HepG2 (cell line): ENCODE measurements around the gene CAPN7. TPM values are rescaled to one million over a fixed set of nuclear protein-coding genes. Genes with fewer than 3 reads are reported as not detected.

Experiments
- ARNTL ChIP-seq: sonication (generic); formaldehyde crosslinking; IDR thresholded peaks from 2 replicates; pipeline ENCODE4 v1.4.0; 2020; ENCODE audit warnings: mild to moderate bottlenecking, missing genetic modification reagents
- BRD4 ChIP-seq: sonication (generic); formaldehyde crosslinking; IDR thresholded peaks from 2 replicates; pipeline ENCODE4 v1.4.0; 2020; ENCODE audit warnings: missing genetic modification reagents
- CCDC6 ChIP-seq: sonication (generic); formaldehyde crosslinking; IDR thresholded peaks from 2 replicates; pipeline ENCODE4 v1.8.1; 2022; ENCODE audit warnings: mild to moderate bottlenecking, missing genetic modification reagents, moderate library complexity
- FOXM1 ChIP-seq: sonication (generic); formaldehyde crosslinking; IDR thresholded peaks from 2 replicates; pipeline ENCODE4 v1.5.0; 2020; ENCODE audit warnings: missing genetic modification reagents
- MTERF4 ChIP-seq: sonication (generic); formaldehyde crosslinking; IDR thresholded peaks from 2 replicates; pipeline ENCODE4 v1.8.0; 2023; ENCODE audit warnings: mild to moderate bottlenecking, missing genetic modification reagents
- NFKB2 ChIP-seq: sonication (generic); formaldehyde crosslinking; IDR thresholded peaks from 2 replicates; pipeline ENCODE4 v1.4.0; 2020; ENCODE audit warnings: missing genetic modification reagents, borderline replicate concordance
- NRL ChIP-seq: sonication (generic); formaldehyde crosslinking; IDR thresholded peaks from 2 replicates; pipeline ENCODE4 v1.5.0; 2020; ENCODE audit warnings: missing genetic modification reagents, mild to moderate bottlenecking, moderate library complexity, borderline replicate concordance
- PHF5A ChIP-seq: IDR thresholded peaks from one replicate; pipeline ENCODE4 v1.6.1; 2018; ENCODE audit warnings: low read depth, missing genetic modification reagents; ENCODE audit not compliant: unreplicated experiment
- SRSF1 ChIP-seq: fragments of 200-400 bp; formaldehyde crosslinking; optimal IDR thresholded peaks from 2 replicates; pipeline ENCODE3; 2017; ENCODE audit warnings: mild to moderate bottlenecking, low read depth, low read length, moderate library complexity
- ZBTB14 ChIP-seq: sonication (generic); formaldehyde crosslinking; IDR thresholded peaks from 2 replicates; pipeline ENCODE4 v1.4.0; 2020; ENCODE audit warnings: missing genetic modification reagents
- ZFAT ChIP-seq: sonication (generic); formaldehyde crosslinking; conservative IDR thresholded peaks from 2 replicates; pipeline ENCODE4 v1.8.1; 2023; ENCODE audit warnings: missing genetic modification reagents, inconsistent platforms
- ZMYM4 ChIP-seq: sonication (generic); formaldehyde crosslinking; IDR thresholded peaks from 2 replicates; pipeline ENCODE4 v1.8.1; 2023; ENCODE audit warnings: mild to moderate bottlenecking, missing genetic modification reagents
- ZNF12 ChIP-seq: sonication (generic); formaldehyde crosslinking; IDR thresholded peaks from 2 replicates; pipeline ENCODE4 v1.5.0; 2020; ENCODE audit warnings: missing genetic modification reagents
- ZNF501 ChIP-seq: sonication (generic); formaldehyde crosslinking; IDR thresholded peaks from 2 replicates; pipeline ENCODE4 v1.5.1; 2020; ENCODE audit warnings: mild to moderate bottlenecking, moderate library complexity, missing genetic modification reagents
- ZNF530 ChIP-seq: sonication (generic); formaldehyde crosslinking; IDR thresholded peaks from 2 replicates; pipeline ENCODE4 v1.5.0; 2020; ENCODE audit warnings: low read depth, mild to moderate bottlenecking, missing genetic modification reagents
- ZNF737 ChIP-seq: sonication (generic); formaldehyde crosslinking; IDR thresholded peaks from 2 replicates; pipeline ENCODE4 v1.5.0; 2020; ENCODE audit warnings: missing genetic modification reagents, mild to moderate bottlenecking, borderline replicate concordance
- ZNF790 ChIP-seq: sonication (generic); formaldehyde crosslinking; IDR thresholded peaks from 2 replicates; pipeline ENCODE4 v1.8.0; 2022; ENCODE audit warnings: missing genetic modification reagents, mild to moderate bottlenecking, borderline replicate concordance
- polyA plus RNA-seq, 8 experiments: library from polyadenylated mRNA; depleted of rRNA in 3 of 8; stranded (reverse) in 7 of 8; unstranded in 1 of 8; fragments of >200 nt; fragmentation: Illumina TruSeq in 4 of 8; extraction: Trizol in 4 of 8; gene quantifications; 2 replicates each; pipeline versions ENCODE4 v1.2.1 to v1.2.3, GENCODE V29; 2011 to 2016; ENCODE audit warnings: low read depth in 4 of 8, missing spikeins in 1 of 8, mixed read lengths in 1 of 8; ENCODE audit not compliant: insufficient read depth in 1 of 8
- total RNA-seq, 5 experiments: library from RNA; depleted of rRNA; stranded (reverse); fragments of >200 nt; fragmentation: Illumina TruSeq; extraction: Trizol; gene quantifications; 2 replicates each; pipeline ENCODE4 v1.2.3, GENCODE V29; 2016; ENCODE audit warnings: low read depth in 1 of 5
- TF ChIP-seq, protein P1 (sequence below): sonication (generic); formaldehyde crosslinking; IDR thresholded peaks from 2 replicates; pipeline ENCODE4 v1.5.0; 2020; ENCODE audit warnings: missing genetic modification reagents
- TF ChIP-seq, protein P2 (sequence below), 2 experiments: IDR thresholded peaks; 2 replicates each; pipeline ENCODE4 v1.6.1; 2011 to 2012; ENCODE audit warnings: low read length in 2 of 2, borderline replicate concordance in 1 of 2, low read depth in 1 of 2, mild to moderate bottlenecking in 1 of 2, moderate library complexity in 1 of 2
- TF ChIP-seq, protein P3 (sequence below): sonication (generic); formaldehyde crosslinking; IDR thresholded peaks from 2 replicates; pipeline ENCODE4 v1.4.0; 2020; ENCODE audit warnings: missing genetic modification reagents

Gene CAPN7
- total and polyA plus RNA-seq, 2 of the 13 experiments (the other 11 are each of a cell fraction or from before 2014, with no cell fraction given): 16.7 to 36.8 TPM

GRCh38 chr3:15171096-15171495 lies 35.0 kb upstream of the CAPN7 start (continued):
- no peak for TF ChIP-seq SRSF1
- TF ChIP-seq ZNF737 (CRISPR knock-in tag): no peak
- TF ChIP-seq, protein P1, sequence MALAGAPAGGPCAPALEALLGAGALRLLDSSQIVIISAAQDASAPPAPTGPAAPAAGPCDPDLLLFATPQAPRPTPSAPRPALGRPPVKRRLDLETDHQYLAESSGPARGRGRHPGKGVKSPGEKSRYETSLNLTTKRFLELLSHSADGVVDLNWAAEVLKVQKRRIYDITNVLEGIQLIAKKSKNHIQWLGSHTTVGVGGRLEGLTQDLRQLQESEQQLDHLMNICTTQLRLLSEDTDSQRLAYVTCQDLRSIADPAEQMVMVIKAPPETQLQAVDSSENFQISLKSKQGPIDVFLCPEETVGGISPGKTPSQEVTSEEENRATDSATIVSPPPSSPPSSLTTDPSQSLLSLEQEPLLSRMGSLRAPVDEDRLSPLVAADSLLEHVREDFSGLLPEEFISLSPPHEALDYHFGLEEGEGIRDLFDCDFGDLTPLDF: no peak
- TF ChIP-seq NRL: no peak
- TF ChIP-seq ZNF790 (CRISPR knock-in tag): no peak
- no peak for TF ChIP-seq NFKB2
- TF ChIP-seq ZNF501: no peak
- TF ChIP-seq ZFAT: no peak
- no peak for TF ChIP-seq ZNF530 (CRISPR knock-in tag)
- no peak for TF ChIP-seq CCDC6
- TF ChIP-seq ZNF12: peak; percentile 82
- TF ChIP-seq MTERF4 (CRISPR knock-in tag): no peak
- TF ChIP-seq PHF5A (CRISPR knock-in tag): peak; percentile 76
- TF ChIP-seq ZBTB14: no peak
- TF ChIP-seq ARNTL (CRISPR knock-in tag): peak; percentile 37; the same call in 1 of the 2 replicates
- TF ChIP-seq FOXM1 (CRISPR knock-in tag): no peak
- no peak for TF ChIP-seq BRD4 (CRISPR knock-in tag)
- TF ChIP-seq, protein P2, sequence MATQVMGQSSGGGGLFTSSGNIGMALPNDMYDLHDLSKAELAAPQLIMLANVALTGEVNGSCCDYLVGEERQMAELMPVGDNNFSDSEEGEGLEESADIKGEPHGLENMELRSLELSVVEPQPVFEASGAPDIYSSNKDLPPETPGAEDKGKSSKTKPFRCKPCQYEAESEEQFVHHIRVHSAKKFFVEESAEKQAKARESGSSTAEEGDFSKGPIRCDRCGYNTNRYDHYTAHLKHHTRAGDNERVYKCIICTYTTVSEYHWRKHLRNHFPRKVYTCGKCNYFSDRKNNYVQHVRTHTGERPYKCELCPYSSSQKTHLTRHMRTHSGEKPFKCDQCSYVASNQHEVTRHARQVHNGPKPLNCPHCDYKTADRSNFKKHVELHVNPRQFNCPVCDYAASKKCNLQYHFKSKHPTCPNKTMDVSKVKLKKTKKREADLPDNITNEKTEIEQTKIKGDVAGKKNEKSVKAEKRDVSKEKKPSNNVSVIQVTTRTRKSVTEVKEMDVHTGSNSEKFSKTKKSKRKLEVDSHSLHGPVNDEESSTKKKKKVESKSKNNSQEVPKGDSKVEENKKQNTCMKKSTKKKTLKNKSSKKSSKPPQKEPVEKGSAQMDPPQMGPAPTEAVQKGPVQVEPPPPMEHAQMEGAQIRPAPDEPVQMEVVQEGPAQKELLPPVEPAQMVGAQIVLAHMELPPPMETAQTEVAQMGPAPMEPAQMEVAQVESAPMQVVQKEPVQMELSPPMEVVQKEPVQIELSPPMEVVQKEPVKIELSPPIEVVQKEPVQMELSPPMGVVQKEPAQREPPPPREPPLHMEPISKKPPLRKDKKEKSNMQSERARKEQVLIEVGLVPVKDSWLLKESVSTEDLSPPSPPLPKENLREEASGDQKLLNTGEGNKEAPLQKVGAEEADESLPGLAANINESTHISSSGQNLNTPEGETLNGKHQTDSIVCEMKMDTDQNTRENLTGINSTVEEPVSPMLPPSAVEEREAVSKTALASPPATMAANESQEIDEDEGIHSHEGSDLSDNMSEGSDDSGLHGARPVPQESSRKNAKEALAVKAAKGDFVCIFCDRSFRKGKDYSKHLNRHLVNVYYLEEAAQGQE (IDR thresholded peaks at IDR 0.05; ENCODE audit: borderline replicate concordance in 1 of 2, low read depth in 1 of 2, low read length in 2 of 2): peak in 1 of 2 experiments; percentile 70; a peak in 2 of 4 replicates
- peak; percentile 84 for TF ChIP-seq ZMYM4 (CRISPR knock-in tag)
- TF ChIP-seq, protein P3, sequence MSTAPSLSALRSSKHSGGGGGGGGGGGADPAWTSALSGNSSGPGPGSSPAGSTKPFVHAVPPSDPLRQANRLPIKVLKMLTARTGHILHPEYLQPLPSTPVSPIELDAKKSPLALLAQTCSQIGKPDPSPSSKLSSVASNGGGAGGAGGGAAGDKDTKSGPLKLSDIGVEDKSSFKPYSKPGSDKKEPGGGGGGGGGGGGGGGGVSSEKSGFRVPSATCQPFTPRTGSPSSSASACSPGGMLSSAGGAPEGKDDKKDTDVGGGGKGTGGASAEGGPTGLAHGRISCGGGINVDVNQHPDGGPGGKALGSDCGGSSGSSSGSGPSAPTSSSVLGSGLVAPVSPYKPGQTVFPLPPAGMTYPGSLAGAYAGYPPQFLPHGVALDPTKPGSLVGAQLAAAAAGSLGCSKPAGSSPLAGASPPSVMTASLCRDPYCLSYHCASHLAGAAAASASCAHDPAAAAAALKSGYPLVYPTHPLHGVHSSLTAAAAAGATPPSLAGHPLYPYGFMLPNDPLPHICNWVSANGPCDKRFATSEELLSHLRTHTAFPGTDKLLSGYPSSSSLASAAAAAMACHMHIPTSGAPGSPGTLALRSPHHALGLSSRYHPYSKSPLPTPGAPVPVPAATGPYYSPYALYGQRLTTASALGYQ (CRISPR knock-in tag): peak; percentile 89
